HL-60 (cell line): ENCODE measurements around the gene OGN.

Experiments
- DNase-seq, 2 experiments: peaks; one replicate each; pipeline ENCODE4 v3.0.0-alpha.2; 2010 to 2020; ENCODE audit warnings: low read depth in 1 of 2, low spot score in 1 of 2
- H3K27ac ChIP-seq: fragments of 250-450 bp; sonication (Bioruptor Pico); replicated peaks from 2 replicates; pipeline ENCODE4 v1.5.1; 2020; ENCODE audit warnings: mild to moderate bottlenecking, moderate library complexity
- H3K27me3 ChIP-seq: fragments of 250-450 bp; sonication (Bioruptor Pico); 2 replicates; pipeline ENCODE4 v1.5.1; 2021; ENCODE audit warnings: mild to moderate bottlenecking, moderate library complexity; ENCODE audit not compliant: insufficient read depth, poor library complexity, severe bottlenecking
- H3K4me3 ChIP-seq: replicated peaks from 2 replicates; pipeline ENCODE4 v1.5.1; 2011; ENCODE audit warnings: mild to moderate bottlenecking, control low read depth, low read length; ENCODE audit not compliant: insufficient read depth
- GABPA ChIP-seq: IDR thresholded peaks from 2 replicates; pipeline ENCODE4 v1.6.1; 2012; ENCODE audit warnings: low read depth
- POLR2AphosphoS5 ChIP-seq: IDR thresholded peaks from 2 replicates; pipeline ENCODE4 v1.6.1; 2012; ENCODE audit warnings: low read depth
- SPI1 ChIP-seq: IDR thresholded peaks from 2 replicates; pipeline ENCODE4 v1.6.1; 2012; ENCODE audit warnings: low read depth, mild to moderate bottlenecking, borderline replicate concordance
- TF ChIP-seq, protein P1 (sequence below): IDR thresholded peaks from 2 replicates; pipeline ENCODE4 v1.6.1; 2012; ENCODE audit warnings: low read depth; ENCODE audit not compliant: insufficient replicate concordance
- TF ChIP-seq, protein P2 (sequence below): IDR thresholded peaks from one replicate; pipeline ENCODE4 v1.5.1; 2011; ENCODE audit warnings: low read length, control low read depth, inconsistent platforms; ENCODE audit not compliant: insufficient read depth

The OGN gene

DNA sequence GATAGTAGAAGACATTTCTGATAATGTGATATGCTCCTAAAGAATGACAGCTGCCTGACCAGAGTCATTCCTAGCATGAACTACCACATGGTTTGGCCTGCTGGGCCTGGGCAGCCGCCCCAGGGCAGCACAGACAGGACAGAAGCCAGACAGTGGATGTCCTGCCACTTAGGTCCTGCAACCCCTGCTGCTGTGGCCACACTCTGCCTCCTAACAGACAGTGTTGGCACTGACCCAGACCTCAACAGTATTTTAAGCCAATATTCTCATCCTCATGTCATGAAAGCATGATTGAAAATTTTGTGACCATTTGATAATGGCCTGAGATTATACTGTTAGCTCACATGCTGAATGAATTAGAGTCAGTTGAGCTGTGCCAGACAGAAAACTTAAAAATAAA, 62.8 kb downstream of the OGN start:
- no peaks in the 10 kb centered on the region for H3K27me3 ChIP-seq
- TF ChIP-seq SPI1, result no peak
- TF ChIP-seq GABPA, result no peak
- H3K27ac ChIP-seq, result no peak overlapping the region
- H3K4me3 ChIP-seq, result no peak overlapping the region
- no peak for DNase-seq

DNA sequence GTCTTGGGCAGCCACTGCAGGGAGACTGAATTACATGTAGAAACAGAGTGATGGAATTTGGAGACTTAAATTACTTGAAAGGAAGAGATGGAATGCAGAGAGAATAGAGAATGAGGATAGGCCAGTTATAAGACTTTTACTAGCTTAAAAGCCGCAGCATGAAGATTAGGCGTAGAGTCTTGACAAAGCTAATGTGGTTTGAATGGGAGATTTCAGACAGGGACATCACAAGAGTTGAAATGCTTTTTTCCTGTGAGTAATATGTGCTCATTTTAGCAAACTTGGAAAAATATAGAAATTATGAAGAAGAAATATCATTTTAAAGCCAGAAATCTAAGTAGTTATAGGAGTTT, 71.1 kb downstream of the OGN start:
- Histone ChIP-seq H3K4me3 (no peak overlapping the region), H3K27ac (no peak overlapping the region), H3K27me3 (no peaks in the 10 kb centered on the region)
- no peak for TF ChIP-seq GABPA
- TF ChIP-seq, protein P1, sequence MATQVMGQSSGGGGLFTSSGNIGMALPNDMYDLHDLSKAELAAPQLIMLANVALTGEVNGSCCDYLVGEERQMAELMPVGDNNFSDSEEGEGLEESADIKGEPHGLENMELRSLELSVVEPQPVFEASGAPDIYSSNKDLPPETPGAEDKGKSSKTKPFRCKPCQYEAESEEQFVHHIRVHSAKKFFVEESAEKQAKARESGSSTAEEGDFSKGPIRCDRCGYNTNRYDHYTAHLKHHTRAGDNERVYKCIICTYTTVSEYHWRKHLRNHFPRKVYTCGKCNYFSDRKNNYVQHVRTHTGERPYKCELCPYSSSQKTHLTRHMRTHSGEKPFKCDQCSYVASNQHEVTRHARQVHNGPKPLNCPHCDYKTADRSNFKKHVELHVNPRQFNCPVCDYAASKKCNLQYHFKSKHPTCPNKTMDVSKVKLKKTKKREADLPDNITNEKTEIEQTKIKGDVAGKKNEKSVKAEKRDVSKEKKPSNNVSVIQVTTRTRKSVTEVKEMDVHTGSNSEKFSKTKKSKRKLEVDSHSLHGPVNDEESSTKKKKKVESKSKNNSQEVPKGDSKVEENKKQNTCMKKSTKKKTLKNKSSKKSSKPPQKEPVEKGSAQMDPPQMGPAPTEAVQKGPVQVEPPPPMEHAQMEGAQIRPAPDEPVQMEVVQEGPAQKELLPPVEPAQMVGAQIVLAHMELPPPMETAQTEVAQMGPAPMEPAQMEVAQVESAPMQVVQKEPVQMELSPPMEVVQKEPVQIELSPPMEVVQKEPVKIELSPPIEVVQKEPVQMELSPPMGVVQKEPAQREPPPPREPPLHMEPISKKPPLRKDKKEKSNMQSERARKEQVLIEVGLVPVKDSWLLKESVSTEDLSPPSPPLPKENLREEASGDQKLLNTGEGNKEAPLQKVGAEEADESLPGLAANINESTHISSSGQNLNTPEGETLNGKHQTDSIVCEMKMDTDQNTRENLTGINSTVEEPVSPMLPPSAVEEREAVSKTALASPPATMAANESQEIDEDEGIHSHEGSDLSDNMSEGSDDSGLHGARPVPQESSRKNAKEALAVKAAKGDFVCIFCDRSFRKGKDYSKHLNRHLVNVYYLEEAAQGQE, result no peak
- TF ChIP-seq POLR2AphosphoS5, result no peak
- no peak for TF ChIP-seq SPI1
- TF ChIP-seq, protein P2, sequence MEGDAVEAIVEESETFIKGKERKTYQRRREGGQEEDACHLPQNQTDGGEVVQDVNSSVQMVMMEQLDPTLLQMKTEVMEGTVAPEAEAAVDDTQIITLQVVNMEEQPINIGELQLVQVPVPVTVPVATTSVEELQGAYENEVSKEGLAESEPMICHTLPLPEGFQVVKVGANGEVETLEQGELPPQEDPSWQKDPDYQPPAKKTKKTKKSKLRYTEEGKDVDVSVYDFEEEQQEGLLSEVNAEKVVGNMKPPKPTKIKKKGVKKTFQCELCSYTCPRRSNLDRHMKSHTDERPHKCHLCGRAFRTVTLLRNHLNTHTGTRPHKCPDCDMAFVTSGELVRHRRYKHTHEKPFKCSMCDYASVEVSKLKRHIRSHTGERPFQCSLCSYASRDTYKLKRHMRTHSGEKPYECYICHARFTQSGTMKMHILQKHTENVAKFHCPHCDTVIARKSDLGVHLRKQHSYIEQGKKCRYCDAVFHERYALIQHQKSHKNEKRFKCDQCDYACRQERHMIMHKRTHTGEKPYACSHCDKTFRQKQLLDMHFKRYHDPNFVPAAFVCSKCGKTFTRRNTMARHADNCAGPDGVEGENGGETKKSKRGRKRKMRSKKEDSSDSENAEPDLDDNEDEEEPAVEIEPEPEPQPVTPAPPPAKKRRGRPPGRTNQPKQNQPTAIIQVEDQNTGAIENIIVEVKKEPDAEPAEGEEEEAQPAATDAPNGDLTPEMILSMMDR, result no peak
- DNase-seq, result no peak
